Measurements from ENCODE around the gene TLN1.

GRCh38 chr9:35726931-35727330 is 5.1 kb downstream of the TLN1 start:
- TF ChIP-seq CTCF (IDR thresholded peaks at IDR 0.05) (no peak), POLR2A (IDR thresholded peaks at IDR 0.05) (no peak), POLR2AphosphoS5 (IDR thresholded peaks at IDR 0.05) (no peak)

All from breast epithelium (tissue), 3 donors.